ENCODE data around the gene TARS2. TPM values are rescaled to one million over a fixed set of nuclear protein-coding genes. Genes with fewer than 3 reads are reported as not detected.

TARS2 gene
- polyA plus RNA-seq, 1 of the 3 experiments (the other 2 are of a cell fraction), result 22.2 TPM

DNA sequence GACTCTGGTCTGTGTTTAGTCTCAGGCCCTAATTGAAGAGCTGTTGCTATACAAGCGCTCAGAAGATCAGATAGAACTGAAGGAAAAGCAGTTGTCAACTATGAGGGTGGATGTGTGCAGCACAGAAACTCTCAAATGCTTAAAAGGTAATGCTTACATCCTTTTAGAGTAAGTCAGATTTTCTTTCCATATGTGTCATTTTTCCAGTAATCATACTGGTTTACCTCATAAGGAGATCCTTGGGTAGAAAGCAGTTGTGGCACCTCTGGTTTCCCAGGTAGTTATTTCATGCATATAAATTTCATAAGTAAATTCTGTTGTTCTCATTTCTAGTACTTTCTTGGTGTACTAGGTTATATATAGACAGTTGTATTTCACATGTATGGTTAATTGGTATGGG is 43.0 kb upstream of the TARS2 start:
- TF ChIP-seq, protein P1, sequence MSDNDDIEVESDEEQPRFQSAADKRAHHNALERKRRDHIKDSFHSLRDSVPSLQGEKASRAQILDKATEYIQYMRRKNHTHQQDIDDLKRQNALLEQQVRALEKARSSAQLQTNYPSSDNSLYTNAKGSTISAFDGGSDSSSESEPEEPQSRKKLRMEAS (IDR thresholded peaks at IDR 0.05; ENCODE audit: low read depth), result no peak
- TF ChIP-seq, protein P2, sequence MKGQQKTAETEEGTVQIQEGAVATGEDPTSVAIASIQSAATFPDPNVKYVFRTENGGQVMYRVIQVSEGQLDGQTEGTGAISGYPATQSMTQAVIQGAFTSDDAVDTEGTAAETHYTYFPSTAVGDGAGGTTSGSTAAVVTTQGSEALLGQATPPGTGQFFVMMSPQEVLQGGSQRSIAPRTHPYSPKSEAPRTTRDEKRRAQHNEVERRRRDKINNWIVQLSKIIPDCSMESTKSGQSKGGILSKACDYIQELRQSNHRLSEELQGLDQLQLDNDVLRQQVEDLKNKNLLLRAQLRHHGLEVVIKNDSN (IDR thresholded peaks at IDR 0.05; ENCODE audit: borderline replicate concordance, low read depth), result no peak
- TF ChIP-seq POLR2AphosphoS5 (IDR thresholded peaks at IDR 0.05; ENCODE audit: low read depth, low read length) (no peak), TEAD4 (IDR thresholded peaks at IDR 0.05; ENCODE audit: borderline replicate concordance, insufficient read depth) (no peak), YY1 (IDR thresholded peaks at IDR 0.05; ENCODE audit: low read depth) (no peak), ELF1 (IDR thresholded peaks at IDR 0.05) (no peak), MXI1 (IDR thresholded peaks at IDR 0.05; ENCODE audit: low read depth, low read length) (no peak), TCF12 (IDR thresholded peaks at IDR 0.05) (no peak), GABPA (IDR thresholded peaks at IDR 0.05; ENCODE audit: low read depth) (no peak)
- TF ChIP-seq, protein P3, sequence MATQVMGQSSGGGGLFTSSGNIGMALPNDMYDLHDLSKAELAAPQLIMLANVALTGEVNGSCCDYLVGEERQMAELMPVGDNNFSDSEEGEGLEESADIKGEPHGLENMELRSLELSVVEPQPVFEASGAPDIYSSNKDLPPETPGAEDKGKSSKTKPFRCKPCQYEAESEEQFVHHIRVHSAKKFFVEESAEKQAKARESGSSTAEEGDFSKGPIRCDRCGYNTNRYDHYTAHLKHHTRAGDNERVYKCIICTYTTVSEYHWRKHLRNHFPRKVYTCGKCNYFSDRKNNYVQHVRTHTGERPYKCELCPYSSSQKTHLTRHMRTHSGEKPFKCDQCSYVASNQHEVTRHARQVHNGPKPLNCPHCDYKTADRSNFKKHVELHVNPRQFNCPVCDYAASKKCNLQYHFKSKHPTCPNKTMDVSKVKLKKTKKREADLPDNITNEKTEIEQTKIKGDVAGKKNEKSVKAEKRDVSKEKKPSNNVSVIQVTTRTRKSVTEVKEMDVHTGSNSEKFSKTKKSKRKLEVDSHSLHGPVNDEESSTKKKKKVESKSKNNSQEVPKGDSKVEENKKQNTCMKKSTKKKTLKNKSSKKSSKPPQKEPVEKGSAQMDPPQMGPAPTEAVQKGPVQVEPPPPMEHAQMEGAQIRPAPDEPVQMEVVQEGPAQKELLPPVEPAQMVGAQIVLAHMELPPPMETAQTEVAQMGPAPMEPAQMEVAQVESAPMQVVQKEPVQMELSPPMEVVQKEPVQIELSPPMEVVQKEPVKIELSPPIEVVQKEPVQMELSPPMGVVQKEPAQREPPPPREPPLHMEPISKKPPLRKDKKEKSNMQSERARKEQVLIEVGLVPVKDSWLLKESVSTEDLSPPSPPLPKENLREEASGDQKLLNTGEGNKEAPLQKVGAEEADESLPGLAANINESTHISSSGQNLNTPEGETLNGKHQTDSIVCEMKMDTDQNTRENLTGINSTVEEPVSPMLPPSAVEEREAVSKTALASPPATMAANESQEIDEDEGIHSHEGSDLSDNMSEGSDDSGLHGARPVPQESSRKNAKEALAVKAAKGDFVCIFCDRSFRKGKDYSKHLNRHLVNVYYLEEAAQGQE (IDR thresholded peaks at IDR 0.05; ENCODE audit: low read depth, low read length), result no peak
- TF ChIP-seq, protein P4, sequence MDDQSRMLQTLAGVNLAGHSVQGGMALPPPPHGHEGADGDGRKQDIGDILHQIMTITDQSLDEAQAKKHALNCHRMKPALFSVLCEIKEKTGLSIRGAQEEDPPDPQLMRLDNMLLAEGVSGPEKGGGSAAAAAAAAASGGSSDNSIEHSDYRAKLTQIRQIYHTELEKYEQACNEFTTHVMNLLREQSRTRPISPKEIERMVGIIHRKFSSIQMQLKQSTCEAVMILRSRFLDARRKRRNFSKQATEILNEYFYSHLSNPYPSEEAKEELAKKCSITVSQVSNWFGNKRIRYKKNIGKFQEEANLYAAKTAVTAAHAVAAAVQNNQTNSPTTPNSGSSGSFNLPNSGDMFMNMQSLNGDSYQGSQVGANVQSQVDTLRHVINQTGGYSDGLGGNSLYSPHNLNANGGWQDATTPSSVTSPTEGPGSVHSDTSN (IDR thresholded peaks at IDR 0.05), result no peak
- peaks cover 38 to 59% of the 10 kb centered on the region in 2 experiments for H3K36me3 ChIP-seq (replicated peaks in 1 of 2; ENCODE audit: control insufficient read depth in 1 of 2, insufficient read depth in 2 of 2, low read length in 1 of 2)
- CTCF ChIA-PET, result interaction anchor here (0.9 to 1.3 kb wide), 3 partner anchors 9 to 89 kb away, joined by 3 to 4 read pairs (median 3); no protein-coding TSS in a partner anchor
- no peaks in the 10 kb centered on the region for H3K9me2 ChIP-seq
- H3K27me3 ChIP-seq (ENCODE audit: insufficient read depth), result no peaks in the 10 kb centered on the region
- no peak for DNase-seq
- 95% methylated on average over 1 of the region's 1 CpG for WGBS (ENCODE audit: low lambda C conversion rate)
- POLR2A ChIA-PET, result interaction anchor here (1.4 kb wide), 1 partner anchor 80 kb away, joined by 3 read pairs; the partner anchor contains the start of gene RPRD2
- H2AFZ ChIP-seq (ENCODE audit: low read depth), result no peak overlapping the region
- no peaks in the 10 kb centered on the region for H3K79me2 ChIP-seq (ENCODE audit: insufficient read depth)
- H4K20me1 ChIP-seq (ENCODE audit: insufficient read depth), result no peaks in the 10 kb centered on the region
- peaks cover 17% of the 10 kb centered on the region for H3F3A ChIP-seq (replicated peaks; ENCODE audit: insufficient read depth)
- H3K4me2 ChIP-seq, result no peak overlapping the region
- H3K9me3 ChIP-seq, result no peaks in the 10 kb centered on the region
- 0 out of 4 replicates have a peak overlapping the region, but pooled peaks of 1 of the 2 experiments have one; percentile 5 for H3K27ac ChIP-seq (ENCODE audit: low read depth in 2 of 2, low read length in 1 of 2)
- no peaks in the 10 kb centered on the region for H3K4me1 ChIP-seq (ENCODE audit: control insufficient read depth in 1 of 2, insufficient read depth in 2 of 2, low read depth in 1 of 2, low read length in 1 of 2)
- H3K4me3 ChIP-seq (ENCODE audit: low read depth in 2 of 2, low read length in 1 of 2), result no peak overlapping the region
- no peak overlapping the region for H3K9ac ChIP-seq

DNA sequence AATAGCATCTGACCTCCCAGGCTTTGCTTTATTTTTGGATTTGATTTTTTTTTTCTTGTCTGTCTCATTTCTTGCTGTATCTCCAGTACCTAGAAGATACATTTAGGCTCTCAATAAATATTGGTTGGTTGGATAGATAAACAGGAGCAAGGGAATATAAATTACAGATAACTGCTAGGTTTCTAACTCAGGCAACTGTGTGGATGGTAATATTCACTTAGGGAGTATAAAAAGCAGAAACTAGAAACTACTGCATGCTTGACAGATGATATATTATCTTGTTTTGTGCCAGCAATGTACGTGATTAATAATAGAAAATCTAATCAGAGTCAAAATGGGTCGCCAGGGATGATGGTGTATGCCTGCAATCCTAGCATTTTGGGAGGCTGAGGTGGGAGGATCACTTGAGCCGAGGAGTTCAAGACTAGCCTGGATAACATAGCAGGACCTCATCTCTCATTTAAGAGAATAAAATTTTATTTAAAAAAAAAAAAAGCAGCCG is 31.0 kb upstream of the TARS2 start:
- H3K9me2 ChIP-seq, result no peaks in the 10 kb centered on the region
- no peak overlapping the region for H2AFZ ChIP-seq (ENCODE audit: low read depth)
- POLR2A ChIA-PET, result no interaction called here
- no peaks in the 10 kb centered on the region for H4K20me1 ChIP-seq (ENCODE audit: insufficient read depth)
- no peak overlapping the region for H3K27ac ChIP-seq (ENCODE audit: low read depth in 2 of 2, low read length in 1 of 2)
- H3K4me3 ChIP-seq (ENCODE audit: low read depth in 2 of 2, low read length in 1 of 2), result no peak overlapping the region
- WGBS (ENCODE audit: low lambda C conversion rate), result 94% methylated on average over 4 of the region's 4 CpGs
- CTCF ChIA-PET, result no interaction called here
- H3K27me3 ChIP-seq (ENCODE audit: insufficient read depth), result no peaks in the 10 kb centered on the region
- no peak overlapping the region for H3K9ac ChIP-seq
- H3K4me1 ChIP-seq (ENCODE audit: control insufficient read depth in 1 of 2, insufficient read depth in 2 of 2, low read depth in 1 of 2, low read length in 1 of 2), result no peaks in the 10 kb centered on the region
- TF ChIP-seq RFX5 (IDR thresholded peaks at IDR 0.05; ENCODE audit: low read length) (no peak), MXI1 (IDR thresholded peaks at IDR 0.05; ENCODE audit: low read depth, low read length) (no peak), RXRA (IDR thresholded peaks at IDR 0.05; ENCODE audit: borderline replicate concordance, low read depth) (no peak), TEAD4 (IDR thresholded peaks at IDR 0.05; ENCODE audit: borderline replicate concordance, insufficient read depth) (no peak), POLR2AphosphoS5 (IDR thresholded peaks at IDR 0.05; ENCODE audit: low read depth, low read length) (no peak), YY1 (IDR thresholded peaks at IDR 0.05; ENCODE audit: low read depth) (no peak), JUND (IDR thresholded peaks at IDR 0.05) (no peak), SMC3 (IDR thresholded peaks at IDR 0.05; ENCODE audit: low read depth, low read length) (no peak), FOSL2 (IDR thresholded peaks at IDR 0.05; ENCODE audit: borderline replicate concordance, low read depth) (no peak), EZH2phosphoT487 (IDR thresholded peaks at IDR 0.05; ENCODE audit: borderline replicate concordance, low read depth) (no peak), RAD21 (IDR thresholded peaks at IDR 0.05; ENCODE audit: low read length) (no peak), TAF1 (IDR thresholded peaks at IDR 0.05; ENCODE audit: borderline replicate concordance, low read depth, low read length) (no peak), NRF1 (IDR thresholded peaks at IDR 0.05; ENCODE audit: low read depth, low read length) (no peak)
- TF ChIP-seq, protein P5, sequence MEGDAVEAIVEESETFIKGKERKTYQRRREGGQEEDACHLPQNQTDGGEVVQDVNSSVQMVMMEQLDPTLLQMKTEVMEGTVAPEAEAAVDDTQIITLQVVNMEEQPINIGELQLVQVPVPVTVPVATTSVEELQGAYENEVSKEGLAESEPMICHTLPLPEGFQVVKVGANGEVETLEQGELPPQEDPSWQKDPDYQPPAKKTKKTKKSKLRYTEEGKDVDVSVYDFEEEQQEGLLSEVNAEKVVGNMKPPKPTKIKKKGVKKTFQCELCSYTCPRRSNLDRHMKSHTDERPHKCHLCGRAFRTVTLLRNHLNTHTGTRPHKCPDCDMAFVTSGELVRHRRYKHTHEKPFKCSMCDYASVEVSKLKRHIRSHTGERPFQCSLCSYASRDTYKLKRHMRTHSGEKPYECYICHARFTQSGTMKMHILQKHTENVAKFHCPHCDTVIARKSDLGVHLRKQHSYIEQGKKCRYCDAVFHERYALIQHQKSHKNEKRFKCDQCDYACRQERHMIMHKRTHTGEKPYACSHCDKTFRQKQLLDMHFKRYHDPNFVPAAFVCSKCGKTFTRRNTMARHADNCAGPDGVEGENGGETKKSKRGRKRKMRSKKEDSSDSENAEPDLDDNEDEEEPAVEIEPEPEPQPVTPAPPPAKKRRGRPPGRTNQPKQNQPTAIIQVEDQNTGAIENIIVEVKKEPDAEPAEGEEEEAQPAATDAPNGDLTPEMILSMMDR (IDR thresholded peaks at IDR 0.05), result no peak
- peaks cover 8 to 18% of the 10 kb centered on the region in 2 experiments for H3K36me3 ChIP-seq (replicated peaks in 1 of 2; ENCODE audit: control insufficient read depth in 1 of 2, insufficient read depth in 2 of 2, low read length in 1 of 2)
- peaks cover 7% of the 10 kb centered on the region for H3F3A ChIP-seq (replicated peaks; ENCODE audit: insufficient read depth)
- H3K4me2 ChIP-seq, result no peak overlapping the region
- DNase-seq, result no peak
- H3K9me3 ChIP-seq, result no peaks in the 10 kb centered on the region
- H3K79me2 ChIP-seq (ENCODE audit: insufficient read depth), result no peaks in the 10 kb centered on the region
